NCI-H146 treated with DMSO at 0.1 percent for 48 hours (cell line): ENCODE data around the gene SLC4A8.

Experiments used
- DNase-seq: peaks from one replicate; lab custom pipeline; 2025; ENCODE audit not compliant: unreplicated experiment; lab: John Stamatoyannopoulos, UW

The SLC4A8 gene

GRCh38 chr12:51424662-51425539 lies at the start of gene SLC4A8:
Gene SLC4A8 (plus strand): TSS chr12:51424831. CDS start chr12:51424988, 157 bp downstream.
- peak; percentile 94 for DNase-seq

DNA sequence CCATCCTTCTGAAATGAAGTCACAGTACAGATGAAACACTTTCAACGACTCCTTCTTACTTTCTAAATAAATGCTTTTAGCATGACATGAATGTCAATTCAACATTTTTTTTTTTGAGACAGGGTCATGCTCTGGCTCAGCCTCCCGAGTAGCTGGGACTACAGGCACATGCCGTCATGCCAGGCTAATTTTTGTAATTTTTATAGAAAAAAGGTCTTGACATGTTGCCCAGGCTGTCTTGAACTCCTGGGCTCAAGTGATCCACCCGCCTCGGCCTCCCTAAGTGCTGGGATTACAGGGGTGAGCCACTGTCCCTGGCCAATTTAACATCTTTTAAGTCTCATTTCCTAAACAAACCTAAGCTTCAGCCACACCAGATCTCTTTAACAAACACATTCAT lies 49.8 kb upstream of the SLC4A8 start:
- no peak for DNase-seq

GRCh38 chr12:51377099-51377984 lies 47.3 kb upstream of the SLC4A8 start:
- no peak for DNase-seq

DNA sequence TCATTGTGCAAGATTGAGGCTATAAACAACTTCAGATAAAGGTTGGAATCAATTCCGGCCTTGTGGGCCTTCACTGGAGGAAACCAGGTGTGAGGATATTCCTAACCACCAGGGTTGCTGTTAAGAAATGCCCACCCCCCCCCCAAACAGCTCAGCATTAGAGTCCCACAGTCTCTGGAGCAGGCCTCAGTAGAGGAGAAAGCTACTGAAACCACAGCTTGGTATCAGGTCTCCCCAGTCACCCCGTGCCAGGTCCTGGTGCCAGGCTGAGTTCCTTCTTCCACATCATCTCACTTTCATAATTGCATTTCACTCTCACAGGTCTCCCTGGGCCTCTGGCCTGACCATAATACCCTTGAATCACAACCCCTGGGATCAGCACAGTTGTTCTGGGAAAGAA lies 45.9 kb upstream of the SLC4A8 start:
- no peak for DNase-seq

- no peak for DNase-seq
Measured at GRCh38 chr12:51379571-51379970, 45.1 kb upstream of the SLC4A8 start.

- DNase-seq: peak; percentile 37
Measured at GRCh38 chr12:51381226-51382079, 43.2 kb upstream of the SLC4A8 start.

- no peak for DNase-seq
Measured at GRCh38 chr12:51382173-51382572, 42.5 kb upstream of the SLC4A8 start.

DNA sequence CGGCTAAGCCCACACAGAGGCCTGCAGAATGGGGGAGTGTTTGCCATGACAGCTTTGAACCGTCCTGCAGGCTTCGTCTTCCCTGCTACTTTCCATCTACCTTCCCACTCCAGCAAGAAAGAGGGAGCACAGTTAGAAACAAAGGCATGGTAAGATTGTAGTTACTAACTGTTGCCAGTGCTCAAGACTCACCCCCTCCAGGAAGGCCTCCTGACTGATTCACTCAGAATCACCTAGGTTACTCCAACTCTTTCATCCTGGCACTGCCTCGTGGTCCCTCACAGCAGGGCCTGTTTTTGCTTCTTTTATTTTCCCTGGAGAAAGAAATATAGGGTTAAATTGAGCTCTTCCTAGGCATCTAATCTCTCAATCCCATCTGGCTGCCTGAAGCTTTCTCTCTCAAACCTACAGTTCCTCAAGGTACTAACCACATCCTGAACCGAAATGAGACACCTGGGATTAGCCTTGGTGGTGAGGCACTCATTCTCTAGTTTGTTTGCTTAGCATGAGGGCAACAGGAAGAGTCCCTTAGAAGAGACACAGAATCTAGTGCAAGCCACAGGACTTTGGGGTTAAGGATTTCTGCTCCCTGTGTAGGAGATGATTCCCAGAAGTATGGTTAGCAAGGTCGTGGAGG lies 41.2 kb upstream of the SLC4A8 start:
- no peak for DNase-seq

DNA sequence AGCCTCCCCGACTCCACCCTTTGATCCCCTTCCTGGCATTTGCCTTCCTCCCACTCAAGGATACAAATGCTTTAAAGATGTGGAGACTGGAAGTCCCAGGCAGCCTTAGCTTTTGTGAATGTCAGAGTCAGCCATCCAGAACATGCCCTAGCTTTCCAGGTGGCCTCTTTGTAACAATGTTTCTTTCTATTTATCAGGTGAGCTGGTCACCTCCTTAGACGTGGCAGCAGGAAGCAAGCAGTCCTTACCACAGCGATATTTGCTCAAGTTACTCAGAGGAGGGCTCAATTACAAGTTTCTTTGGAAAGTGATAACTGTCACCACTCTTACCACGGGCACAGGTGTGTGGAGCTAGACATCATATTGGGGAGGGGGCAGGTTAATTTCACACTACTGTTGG lies 38.3 kb upstream of the SLC4A8 start:
- DNase-seq: no peak

GRCh38 chr12:51388069-51388799 lies 36.4 kb upstream of the SLC4A8 start:
- peak; percentile 15 for DNase-seq

GRCh38 chr12:51388846-51389245 lies 35.8 kb upstream of the SLC4A8 start:
- DNase-seq: no peak

DNA sequence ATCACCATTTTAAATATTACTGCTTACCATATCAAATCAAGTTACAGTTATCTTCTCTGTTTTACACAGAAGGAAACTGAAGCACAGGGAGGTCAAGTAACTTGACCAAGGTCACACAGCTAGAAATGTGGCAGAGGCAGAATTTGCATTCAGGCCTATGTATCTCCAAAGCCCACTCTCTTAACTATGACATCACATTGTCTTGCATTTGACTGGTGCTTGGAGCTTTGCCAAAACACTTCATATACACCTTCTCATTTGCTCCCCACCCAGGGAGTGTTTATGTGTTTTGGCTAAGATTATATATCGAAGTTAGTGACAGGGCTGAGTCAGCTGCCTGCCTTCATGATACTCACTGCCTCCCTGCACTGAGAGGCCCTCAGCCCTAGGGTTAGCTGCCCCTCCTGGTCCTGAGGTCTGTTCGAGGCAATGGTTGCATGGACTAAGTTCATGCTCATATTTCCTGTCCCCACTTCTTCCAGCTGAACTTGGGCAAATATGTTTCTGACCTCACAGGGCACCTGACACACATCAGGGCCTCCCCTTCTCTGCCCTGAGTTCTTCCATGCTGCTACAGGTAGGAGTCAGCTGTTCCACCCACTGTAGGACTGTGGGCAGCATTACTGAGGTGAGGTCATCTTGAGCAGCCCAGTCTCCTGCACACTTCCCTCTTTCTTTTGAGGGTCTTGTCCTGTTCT lies 35.2 kb upstream of the SLC4A8 start:
- DNase-seq: no peak

- no peak for DNase-seq
Measured at GRCh38 chr12:51390457-51390856, 34.2 kb upstream of the SLC4A8 start.

DNA sequence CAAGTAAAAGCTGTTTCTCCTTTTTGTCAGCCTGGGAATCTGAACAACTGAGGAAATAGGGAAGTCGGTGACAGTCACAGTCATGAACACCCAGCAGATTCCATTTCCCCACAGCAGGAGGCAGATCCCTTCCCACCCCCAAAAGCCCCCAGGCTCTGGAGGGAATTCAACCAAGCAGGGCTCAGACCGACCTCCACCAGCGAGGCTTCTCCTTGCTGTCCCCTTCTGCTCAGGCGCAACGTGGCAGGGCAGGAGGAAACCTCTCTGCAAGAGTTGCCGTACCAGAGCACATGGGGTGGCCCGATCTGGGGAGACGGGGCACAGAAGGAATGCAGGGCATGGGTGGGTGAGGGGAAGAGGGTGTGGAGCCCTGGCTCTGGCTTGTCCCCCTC lies 33.7 kb upstream of the SLC4A8 start:
- no peak for DNase-seq

- DNase-seq: peak; percentile 64
Measured at GRCh38 chr12:51391283-51392123, 33.1 kb upstream of the SLC4A8 start, which contains the start of gene GALNT6. Gene GALNT6 (minus strand): TSS chr12:51391406. CDS start chr12:51379781, 11,625 bp downstream.

DNA sequence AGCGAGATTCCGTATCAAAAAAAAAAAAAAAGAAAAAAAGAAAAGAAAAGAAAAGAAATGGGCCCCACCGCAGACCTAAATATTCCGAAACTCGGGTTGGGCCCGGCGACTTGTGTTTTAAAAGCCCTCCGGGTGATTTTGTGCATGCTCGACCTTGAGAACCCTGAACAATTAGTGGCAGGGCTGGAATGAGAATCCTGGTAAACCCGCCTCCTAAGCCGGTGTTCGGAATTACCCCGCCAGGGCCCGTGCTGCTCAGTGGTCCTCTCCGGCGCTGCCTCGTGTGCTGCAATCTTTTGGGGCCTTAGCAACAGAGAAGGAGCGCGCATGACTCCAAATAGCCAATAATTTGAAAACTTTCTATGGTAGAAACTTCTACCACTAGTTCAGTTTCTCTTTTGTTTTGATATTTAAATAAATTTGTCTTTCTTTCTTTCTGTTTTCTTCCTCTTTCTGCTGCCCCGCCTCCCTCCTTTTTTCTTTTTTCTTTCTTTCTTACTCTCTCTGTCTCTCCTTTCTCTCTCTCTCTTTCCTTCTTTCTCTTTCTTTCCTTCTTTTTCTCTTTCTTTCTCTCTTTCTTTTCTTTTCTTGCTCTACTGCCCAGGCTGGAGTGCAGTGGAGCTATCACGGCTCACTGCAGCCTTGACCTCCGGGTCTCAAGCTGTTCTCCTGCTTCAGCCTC lies 31.9 kb upstream of the SLC4A8 start:
- DNase-seq: no peak

GRCh38 chr12:51393676-51394545 lies 30.7 kb upstream of the SLC4A8 start:
- DNase-seq: no peak
